Mesodermal cell (in vitro differentiated cells): ENCODE measurements around the gene NDUFS7.

Experiments
- H3K27ac ChIP-seq: 2 replicates; pipeline ENCODE4 v1.7.0; 2013; ENCODE audit warnings: mild to moderate bottlenecking, low read depth, low read length, moderate library complexity; ENCODE audit not compliant: severe bottlenecking
- H3K36me3 ChIP-seq: 2 replicates; pipeline ENCODE4 v1.7.1; 2013; ENCODE audit warnings: mild to moderate bottlenecking, low read length, moderate library complexity; ENCODE audit not compliant: control insufficient read depth, insufficient read depth
- H3K4me1 ChIP-seq: one replicate; pipeline ENCODE4 v1.7.1; 2013; ENCODE audit warnings: mild to moderate bottlenecking, low read length; ENCODE audit not compliant: insufficient read depth, control insufficient read depth, poor library complexity, severe bottlenecking
- H3K4me3 ChIP-seq: 2 replicates; pipeline ENCODE4 v1.7.0; 2013; ENCODE audit warnings: low read length, control low read depth, mild to moderate bottlenecking; ENCODE audit not compliant: insufficient read depth, poor library complexity, severe bottlenecking; ENCODE audit errors: extremely low read depth
- H3K9me3 ChIP-seq: 2 replicates; pipeline ENCODE4 v1.7.1; 2013; ENCODE audit warnings: mild to moderate bottlenecking, low read length, moderate library complexity; ENCODE audit not compliant: control insufficient read depth
- WGBS, 2 experiments: methylation state at CpG; one replicate each; pipeline ENCODE4 v1.1.5; 2013; ENCODE audit warnings: missing lambda C conversion rate in 2 of 2; ENCODE audit not compliant: insufficient coverage in 2 of 2; 5-methylcytosine and 5-hydroxymethylcytosine counted together

The NDUFS7 gene

GRCh38 chr19:1421218-1421957 lies 37.7 kb downstream of the NDUFS7 start:
- no peak overlapping the region for H3K4me3 ChIP-seq
- H3K36me3 ChIP-seq, result peaks cover 90% of the 10 kb centered on the region
- H3K9me3 ChIP-seq, result no peaks in the 10 kb centered on the region
- WGBS, 2 experiments, result 97 to 98% methylated on average over 33 to 37 of the region's 37 CpGs
- peaks cover 8% of the 10 kb centered on the region for H3K4me1 ChIP-seq
- H3K27ac ChIP-seq, result no peak overlapping the region

- H3K36me3 ChIP-seq, result peaks cover 91% of the 10 kb centered on the region
- WGBS, 2 experiments, result 94 to 97% methylated on average over 19 to 22 of the region's 22 CpGs
- H3K4me1 ChIP-seq, result peaks cover 2% of the 10 kb centered on the region
- no peak overlapping the region for H3K27ac ChIP-seq
- H3K4me3 ChIP-seq, result no peak overlapping the region
- H3K9me3 ChIP-seq, result no peaks in the 10 kb centered on the region
These were observed 38.2 kb downstream of the NDUFS7 start for GRCh38 chr19:1421958-1422305.

DNA sequence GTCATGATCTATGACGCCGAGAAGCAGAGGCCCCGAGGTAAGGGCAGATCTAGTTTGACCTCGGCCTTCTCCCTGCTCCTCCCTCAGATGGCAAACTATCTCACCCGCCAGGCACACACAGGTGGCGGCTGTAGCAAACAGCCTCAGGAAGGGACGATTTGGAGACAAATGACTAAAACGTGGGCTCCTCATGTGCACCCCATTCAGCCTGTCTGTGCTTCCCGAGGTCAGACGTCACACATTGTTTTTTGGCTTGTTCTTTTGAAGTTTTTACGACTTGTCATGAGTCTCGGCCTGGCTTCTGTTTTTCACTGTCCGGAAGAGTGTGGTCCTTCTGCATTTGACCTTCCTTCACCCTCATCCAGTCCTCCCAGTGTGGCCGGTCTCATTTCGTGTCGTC lies 38.7 kb downstream of the NDUFS7 start:
- 95 to 96% methylated on average over 16 of the region's 16 CpGs for WGBS, 2 experiments
- Histone ChIP-seq H3K36me3 (peaks cover 91% of the 10 kb centered on the region), H3K4me1 (no peaks in the 10 kb centered on the region)

GRCh38 chr19:1422943-1423342 lies 39.2 kb downstream of the NDUFS7 start:
- WGBS, 2 experiments, result 95 to 97% methylated on average over 20 to 21 of the region's 24 CpGs
- H3K36me3 ChIP-seq, result peaks cover 91% of the 10 kb centered on the region
- H3K27ac ChIP-seq, result no peak overlapping the region
- no peaks in the 10 kb centered on the region for H3K4me1 ChIP-seq
- no peak overlapping the region for H3K4me3 ChIP-seq
- no peaks in the 10 kb centered on the region for H3K9me3 ChIP-seq

More for the DNA sequence above, 38.7 kb downstream of the NDUFS7 start:
- no peak overlapping the region for H3K27ac ChIP-seq
- H3K4me3 ChIP-seq, result no peak overlapping the region
- H3K9me3 ChIP-seq, result no peaks in the 10 kb centered on the region

GRCh38 chr19:1423436-1424191 lies 39.9 kb downstream of the NDUFS7 start:
- Histone ChIP-seq H3K4me1 (no peaks in the 10 kb centered on the region), H3K9me3 (no peaks in the 10 kb centered on the region), H3K4me3 (no peak overlapping the region), H3K36me3 (peaks cover 91% of the 10 kb centered on the region), H3K27ac (no peak overlapping the region)
- WGBS, 2 experiments, result 96 to 97% methylated on average over 37 to 39 of the region's 40 CpGs

DNA sequence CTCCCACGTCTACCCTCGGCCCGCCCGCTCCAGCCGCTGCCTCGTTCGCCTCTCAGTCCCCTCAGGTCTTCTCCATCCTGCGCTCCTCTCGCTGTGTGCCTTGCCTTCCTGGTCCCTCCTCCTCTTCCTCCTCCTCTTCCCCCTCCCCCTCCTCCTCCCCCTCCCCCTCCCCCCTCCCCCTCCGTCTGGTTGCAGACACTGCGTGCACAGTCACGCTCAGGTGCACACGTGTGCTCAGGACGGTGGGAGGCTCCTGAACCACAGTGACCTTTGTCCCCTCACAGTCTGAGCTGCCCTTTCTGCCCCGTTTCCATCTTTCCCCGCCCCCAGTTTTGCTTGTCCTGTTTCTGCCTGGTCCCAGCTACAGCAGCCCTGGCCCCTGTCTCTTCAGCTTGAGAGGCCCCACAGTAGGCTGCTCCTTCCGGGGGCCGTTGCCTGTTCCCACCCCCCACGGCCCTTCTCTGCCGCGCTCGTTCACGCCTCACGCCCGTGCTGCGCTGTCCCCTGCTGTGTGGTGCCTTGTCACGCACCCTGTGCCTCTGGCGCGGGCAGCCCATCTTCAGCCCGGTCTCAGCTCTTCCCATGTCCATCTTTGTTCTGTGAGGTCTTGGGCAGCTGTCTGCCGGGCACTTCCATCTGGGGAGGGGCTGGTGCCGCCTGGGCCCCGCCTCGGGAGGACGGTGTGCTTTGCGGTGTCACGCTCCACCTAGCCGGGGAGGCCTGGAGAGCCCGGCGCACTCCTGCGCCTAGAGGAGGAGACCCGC lies 40.7 kb downstream of the NDUFS7 start:
- H3K27ac ChIP-seq, result no peak overlapping the region
- H3K4me3 ChIP-seq, result no peak overlapping the region
- H3K9me3 ChIP-seq, result no peaks in the 10 kb centered on the region
- peaks cover 91% of the 10 kb centered on the region for H3K36me3 ChIP-seq
- H3K4me1 ChIP-seq, result peaks cover 3% of the 10 kb centered on the region
- WGBS, 2 experiments, result 91 to 94% methylated on average over 28 to 38 of the region's 42 CpGs

DNA sequence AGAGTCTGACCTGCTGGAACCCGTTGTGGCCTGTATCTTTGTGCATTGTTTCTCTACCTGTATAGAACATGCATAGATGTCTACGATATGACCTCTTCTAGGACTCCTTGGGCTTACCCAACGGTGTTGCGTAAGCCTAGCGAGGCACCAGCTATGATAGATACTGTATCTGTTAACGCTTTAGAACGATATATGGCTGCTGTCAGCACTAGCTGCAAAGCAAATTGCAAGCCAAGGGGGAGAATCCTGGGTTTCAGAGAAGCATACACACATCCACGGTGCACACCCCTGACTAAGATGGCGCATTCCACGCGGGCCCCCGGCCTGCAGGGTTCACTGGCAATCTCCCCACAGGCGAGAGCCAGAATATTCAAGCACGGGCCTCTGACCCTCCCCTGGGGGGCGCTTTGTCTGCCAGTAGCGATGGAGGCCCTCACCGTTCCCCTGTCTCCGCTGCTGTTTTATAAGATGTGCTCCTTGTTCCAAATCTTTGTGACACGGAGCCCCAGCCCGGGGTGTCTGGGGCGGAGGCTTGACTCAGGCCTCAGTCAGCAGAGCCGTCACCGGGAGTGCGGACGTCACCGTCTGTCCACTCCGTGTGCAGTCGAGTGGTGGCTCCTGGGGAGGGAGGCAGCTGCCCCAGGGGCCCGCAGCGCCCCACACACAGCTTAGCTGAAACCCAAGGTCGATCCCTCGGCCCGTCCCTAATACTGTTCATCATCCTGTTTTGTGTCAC lies 41.6 kb downstream of the NDUFS7 start:
- peaks cover 8% of the 10 kb centered on the region for H3K4me1 ChIP-seq
- peaks cover 94% of the 10 kb centered on the region for H3K36me3 ChIP-seq
- H3K4me3 ChIP-seq, result no peak overlapping the region
- WGBS, 2 experiments, result 93 to 97% methylated on average over 28 to 32 of the region's 33 CpGs
- H3K9me3 ChIP-seq, result no peaks in the 10 kb centered on the region
- no peak overlapping the region for H3K27ac ChIP-seq

DNA sequence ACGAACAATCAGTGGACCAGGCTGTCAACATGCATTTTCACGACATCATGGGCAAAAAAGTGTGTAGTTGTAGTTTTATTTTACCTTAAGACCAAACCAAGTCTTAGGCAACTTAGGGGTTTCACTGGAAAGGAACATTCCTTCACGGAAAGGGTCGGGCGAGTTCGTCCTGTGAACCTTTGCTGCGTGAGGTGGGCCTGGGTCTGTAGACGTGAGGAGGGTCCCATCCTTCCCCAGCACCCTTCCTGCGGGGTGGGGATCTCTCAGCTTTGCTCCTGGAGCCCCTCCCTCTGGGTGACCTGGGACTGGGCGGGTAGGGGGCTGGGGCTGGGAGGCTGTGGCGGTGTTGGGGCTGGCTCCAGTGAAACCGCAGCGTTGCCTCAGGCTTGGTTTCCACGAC lies 42.2 kb downstream of the NDUFS7 start:
- WGBS, 2 experiments, result 81 to 97% methylated on average over 9 to 11 of the region's 14 CpGs
- Histone ChIP-seq H3K9me3 (no peaks in the 10 kb centered on the region), H3K4me3 (no peak overlapping the region), H3K4me1 (peaks cover 8% of the 10 kb centered on the region), H3K36me3 (peaks cover 90% of the 10 kb centered on the region), H3K27ac (no peak overlapping the region)

- H3K36me3 ChIP-seq, result peaks cover 88% of the 10 kb centered on the region
- WGBS, 2 experiments, result 93 to 98% methylated on average over 4 to 6 of the region's 9 CpGs
- no peaks in the 10 kb centered on the region for H3K9me3 ChIP-seq
- H3K27ac ChIP-seq, result no peak overlapping the region
- no peak overlapping the region for H3K4me3 ChIP-seq
- peaks cover 8% of the 10 kb centered on the region for H3K4me1 ChIP-seq
These were observed 43.0 kb downstream of the NDUFS7 start for GRCh38 chr19:1426736-1427135.

GRCh38 chr19:1427221-1427920 lies 43.7 kb downstream of the NDUFS7 start:
- WGBS, 2 experiments, result 96 to 97% methylated on average over 26 to 27 of the region's 27 CpGs
- Histone ChIP-seq H3K36me3 (peaks cover 88% of the 10 kb centered on the region), H3K27ac (no peak overlapping the region), H3K4me3 (no peak overlapping the region), H3K9me3 (no peaks in the 10 kb centered on the region), H3K4me1 (peaks cover 8% of the 10 kb centered on the region)
